ENCODE data around the gene ZNF669. TPM values are rescaled to one million over a fixed set of nuclear protein-coding genes. Genes with fewer than 3 reads are reported as not detected.

Gene ZNF669
- total RNA-seq, 1 experiment from 2014 or later, result 8.5 TPM

- DNase-seq (ENCODE audit: low read depth), result no peak
Observed at GRCh38 chr1:247111700-247112478, 7.7 kb upstream of the ZNF669 start.

GRCh38 chr1:247111259-247111699, 7.1 kb upstream of the ZNF669 start:
- DNase-seq (ENCODE audit: low read depth), result no peak

- DNase-seq (ENCODE audit: low read depth), result no peak
Observed at GRCh38 chr1:247110627-247111258, 6.6 kb upstream of the ZNF669 start.

- no peak for DNase-seq (ENCODE audit: low read depth)
Observed at GRCh38 chr1:247107694-247108093, 3.5 kb upstream of the ZNF669 start.

- DNase-seq (ENCODE audit: low read depth), result no peak
Observed at GRCh38 chr1:247105966-247106365, 1.8 kb upstream of the ZNF669 start.

- DNase-seq (ENCODE audit: low read depth), result no peak
Observed at GRCh38 chr1:247104965-247105364, 809 bp upstream of the ZNF669 start.

- no peak for DNase-seq (ENCODE audit: low read depth)
Observed at GRCh38 chr1:247102381-247102780, 1.8 kb downstream of the ZNF669 start.

- no peak for DNase-seq (ENCODE audit: low read depth)
Observed at GRCh38 chr1:247100676-247101279, 3.4 kb downstream of the ZNF669 start.

- no peak for DNase-seq (ENCODE audit: low read depth)
Observed at GRCh38 chr1:247096958-247097357, 7.2 kb downstream of the ZNF669 start.

GRCh38 chr1:247096544-247096943, 7.6 kb downstream of the ZNF669 start:
- DNase-seq (ENCODE audit: low read depth), result no peak

GRCh38 chr1:247096112-247096511, 8.0 kb downstream of the ZNF669 start:
- no peak for DNase-seq (ENCODE audit: low read depth)

- DNase-seq (ENCODE audit: low read depth), result no peak
Observed at GRCh38 chr1:247090455-247090854, 13.7 kb downstream of the ZNF669 start.

GRCh38 chr1:247089616-247090375, 14.4 kb downstream of the ZNF669 start:
- no peak for DNase-seq (ENCODE audit: low read depth)

- no peak for DNase-seq (ENCODE audit: low read depth)
Observed at GRCh38 chr1:247088967-247089366, 15.2 kb downstream of the ZNF669 start.

GRCh38 chr1:247087256-247087655, 16.9 kb downstream of the ZNF669 start:
- DNase-seq (ENCODE audit: low read depth), result no peak

GRCh38 chr1:247085310-247085709, 18.8 kb downstream of the ZNF669 start:
- no peak for DNase-seq (ENCODE audit: low read depth)

- no peak for DNase-seq (ENCODE audit: low read depth)
Observed at GRCh38 chr1:247084771-247085170, 19.4 kb downstream of the ZNF669 start.

GRCh38 chr1:247079141-247079874, 24.8 kb downstream of the ZNF669 start:
- no peak for DNase-seq (ENCODE audit: low read depth)

- peak; percentile 89 for DNase-seq (ENCODE audit: low read depth)
Observed at GRCh38 chr1:247078258-247079140, 25.7 kb downstream of the ZNF669 start, which contains the start of gene ZNF670. Gene ZNF670 (minus strand): TSS chr1:247078811. CDS start chr1:247078596, 215 bp downstream.

GRCh38 chr1:247077876-247078257, 26.3 kb downstream of the ZNF669 start:
- DNase-seq (ENCODE audit: low read depth), result peak; percentile 4
